ENCODE data around the gene TKT.
"Not testable (repeated sequence)": the region's sequence is repeated elsewhere in the genome, so short reads cannot be mapped to it uniquely, and the experiment has no call there.

TKT gene

DNA sequence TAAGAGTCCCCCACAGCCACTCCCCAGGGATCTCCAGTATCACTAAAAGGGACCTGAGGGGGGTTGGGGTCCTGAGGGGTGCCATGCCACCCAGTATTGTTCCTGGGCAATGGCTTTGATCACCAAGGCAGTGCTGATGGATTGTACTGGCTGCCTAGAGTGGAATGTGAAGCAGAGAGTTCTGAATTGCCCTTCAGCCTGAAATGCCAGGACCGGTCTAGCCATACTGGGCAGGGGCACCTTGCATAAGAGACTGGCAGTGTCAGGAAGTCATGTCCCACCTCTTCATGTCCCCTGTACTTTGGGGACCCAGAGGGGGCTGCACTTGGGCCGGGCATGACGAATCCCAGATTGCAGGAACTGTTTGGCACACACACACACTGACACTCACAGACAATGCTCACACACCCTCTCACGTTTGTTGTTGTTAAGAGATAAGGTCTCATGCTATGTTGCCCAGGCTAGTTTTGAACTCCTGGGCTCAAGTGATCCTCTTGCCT lies 4.5 kb upstream of the TKT start:
- H3K27me3 ChIP-seq (ENCODE audit: control insufficient read depth, insufficient read depth, low read length, poor library complexity, severe bottlenecking), result no peaks in the 10 kb centered on the region
- H3K36me3 ChIP-seq (ENCODE audit: control insufficient read depth, insufficient read depth, low read length), result no peaks in the 10 kb centered on the region
- 91% methylated on average over 4 of the region's 4 CpGs for WGBS, 2 experiments
- H3K27ac ChIP-seq (ENCODE audit: insufficient read depth, low read depth, low read length, poor library complexity, severe bottlenecking), result no peak overlapping the region
- H3K4me3 ChIP-seq (ENCODE audit: insufficient read depth, low read depth, low read length), result no peak overlapping the region
- H3K4me1 ChIP-seq (ENCODE audit: control insufficient read depth, insufficient read depth, low read length), result peaks cover 17% of the 10 kb centered on the region
- no peaks in the 10 kb centered on the region for H3K9me3 ChIP-seq (ENCODE audit: control insufficient read depth, low read length)

DNA sequence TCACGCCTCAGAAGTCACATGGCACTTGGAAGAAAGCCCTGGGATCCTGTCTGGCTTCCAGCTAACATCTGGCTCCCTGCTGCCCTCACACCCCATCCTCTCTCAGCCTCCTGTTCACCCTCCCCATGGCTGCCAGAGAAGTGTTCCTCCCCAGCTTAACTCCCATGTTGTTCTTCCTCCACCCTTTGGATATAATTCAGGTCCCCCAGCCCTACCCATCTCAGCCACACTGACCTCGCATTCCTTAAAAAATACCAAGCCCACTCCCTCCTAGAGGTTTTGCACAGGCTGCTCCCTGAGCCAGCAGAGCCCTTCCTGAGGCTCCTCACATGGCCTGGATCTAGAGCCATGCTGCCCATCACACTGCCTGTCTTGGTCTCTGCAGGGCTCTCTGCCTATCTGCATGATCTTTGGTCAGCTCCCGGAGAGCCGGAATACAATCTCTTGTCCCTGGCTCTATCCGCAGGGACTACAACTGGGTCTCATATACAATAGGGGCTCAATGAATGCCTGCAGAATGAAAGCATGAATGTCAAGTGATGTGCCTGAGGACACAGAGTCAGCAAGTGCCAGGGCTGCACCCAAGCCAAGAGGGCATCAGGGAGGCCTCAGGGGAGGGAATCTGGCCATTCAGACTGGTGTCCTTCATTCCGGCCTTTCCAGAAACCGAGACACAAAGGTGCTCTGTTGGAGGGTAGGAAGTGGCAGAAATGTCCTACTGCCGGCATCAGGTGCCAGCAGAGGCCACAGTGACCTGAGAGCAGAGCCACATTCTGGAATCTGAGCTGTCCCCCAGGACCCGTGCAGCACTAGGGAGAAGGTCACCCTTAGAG lies 3.8 kb upstream of the TKT start:
- no peaks in the 10 kb centered on the region for H3K27me3 ChIP-seq (ENCODE audit: control insufficient read depth, insufficient read depth, low read length, poor library complexity, severe bottlenecking)
- WGBS, 2 experiments, result 57 to 60% methylated on average over 9 of the region's 9 CpGs
- no peak overlapping the region for H3K4me3 ChIP-seq (ENCODE audit: insufficient read depth, low read depth, low read length)
- no peak overlapping the region for H3K27ac ChIP-seq (ENCODE audit: insufficient read depth, low read depth, low read length, poor library complexity, severe bottlenecking)
- H3K9me3 ChIP-seq (ENCODE audit: control insufficient read depth, low read length), result no peaks in the 10 kb centered on the region
- H3K36me3 ChIP-seq (ENCODE audit: control insufficient read depth, insufficient read depth, low read length), result no peaks in the 10 kb centered on the region
- H3K4me1 ChIP-seq (ENCODE audit: control insufficient read depth, insufficient read depth, low read length), result peaks cover 17% of the 10 kb centered on the region

DNA sequence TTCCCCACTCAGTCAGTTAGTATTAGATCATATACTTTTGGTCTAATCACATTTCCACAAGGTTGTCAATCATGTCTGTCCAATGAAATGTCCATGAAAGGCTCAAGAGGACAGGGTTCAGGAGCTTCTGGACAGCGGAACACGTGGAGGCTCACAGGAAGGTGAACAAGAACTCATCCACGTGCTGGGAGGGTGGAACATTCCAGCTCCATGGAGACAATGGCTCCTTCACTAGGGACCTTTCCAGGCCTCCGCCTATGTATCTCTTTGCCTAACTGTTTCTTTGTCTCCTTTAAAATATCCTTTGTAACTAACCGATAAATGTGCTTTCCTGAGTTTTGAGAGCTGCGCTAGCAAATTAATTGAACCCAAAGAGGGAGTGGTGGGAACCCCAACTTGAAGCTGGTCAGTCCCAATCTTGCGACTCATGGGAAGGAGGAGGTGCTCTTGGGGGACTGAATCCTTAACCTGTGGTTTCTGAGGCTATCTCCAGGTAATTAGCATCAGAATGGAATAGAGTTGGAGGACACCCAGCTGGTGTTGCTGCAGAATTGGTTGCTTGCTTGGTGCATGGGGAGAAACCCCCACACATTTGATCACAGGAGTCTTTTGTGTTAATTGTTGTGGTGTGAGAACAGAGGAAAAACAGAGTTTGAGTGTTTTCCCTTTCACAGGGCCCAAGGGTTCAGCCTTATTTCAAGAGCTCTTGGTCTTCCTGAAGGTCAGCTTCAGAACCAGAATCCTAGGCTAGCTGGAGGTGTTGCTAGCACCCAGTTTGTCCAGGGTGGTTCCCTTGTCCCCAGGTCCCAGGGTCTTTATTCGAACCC lies 3.0 kb upstream of the TKT start:
- no peak overlapping the region for H3K27ac ChIP-seq (ENCODE audit: insufficient read depth, low read depth, low read length, poor library complexity, severe bottlenecking)

DNA sequence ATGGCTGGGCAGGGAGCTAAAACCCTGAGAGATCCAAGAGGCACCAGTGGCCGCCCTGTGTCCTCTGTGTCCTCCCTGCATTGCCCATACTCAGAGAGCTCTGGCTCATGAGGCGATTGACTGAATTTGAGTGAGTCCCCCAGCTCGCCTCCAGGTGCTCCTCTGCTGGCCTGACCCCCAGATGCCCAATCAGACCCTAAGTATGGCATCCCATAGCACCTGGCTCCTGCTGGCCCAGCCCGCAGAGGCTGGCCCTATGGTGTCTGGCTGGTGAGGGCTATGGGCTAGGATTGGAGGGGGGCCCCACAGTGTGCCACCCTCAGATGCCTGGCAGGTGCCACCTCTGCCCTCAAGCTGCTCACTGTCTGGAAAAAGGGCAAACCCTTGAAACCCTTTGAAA lies 1.6 kb upstream of the TKT start:
- H3K36me3 ChIP-seq (ENCODE audit: control insufficient read depth, insufficient read depth, low read length), result no peaks in the 10 kb centered on the region
- H3K4me3 ChIP-seq (ENCODE audit: insufficient read depth, low read depth, low read length), result no peak overlapping the region
- 92 to 93% methylated on average over 4 of the region's 4 CpGs for WGBS, 2 experiments
- no peaks in the 10 kb centered on the region for H3K9me3 ChIP-seq (ENCODE audit: control insufficient read depth, low read length)
- H3K27me3 ChIP-seq (ENCODE audit: control insufficient read depth, insufficient read depth, low read length, poor library complexity, severe bottlenecking), result no peaks in the 10 kb centered on the region
- H3K4me1 ChIP-seq (ENCODE audit: control insufficient read depth, insufficient read depth, low read length), result peaks cover 29% of the 10 kb centered on the region
- H3K27ac ChIP-seq (ENCODE audit: insufficient read depth, low read depth, low read length, poor library complexity, severe bottlenecking), result no peak overlapping the region

More for the DNA sequence above, 3.0 kb upstream of the TKT start:
- H3K27me3 ChIP-seq (ENCODE audit: control insufficient read depth, insufficient read depth, low read length, poor library complexity, severe bottlenecking), result no peaks in the 10 kb centered on the region
- 60% methylated on average over 8 of the region's 8 CpGs for WGBS, 2 experiments
- no peak overlapping the region for H3K4me3 ChIP-seq (ENCODE audit: insufficient read depth, low read depth, low read length)
- H3K36me3 ChIP-seq (ENCODE audit: control insufficient read depth, insufficient read depth, low read length), result no peaks in the 10 kb centered on the region
- H3K4me1 ChIP-seq (ENCODE audit: control insufficient read depth, insufficient read depth, low read length), result peaks cover 23% of the 10 kb centered on the region
- no peaks in the 10 kb centered on the region for H3K9me3 ChIP-seq (ENCODE audit: control insufficient read depth, low read length)

DNA sequence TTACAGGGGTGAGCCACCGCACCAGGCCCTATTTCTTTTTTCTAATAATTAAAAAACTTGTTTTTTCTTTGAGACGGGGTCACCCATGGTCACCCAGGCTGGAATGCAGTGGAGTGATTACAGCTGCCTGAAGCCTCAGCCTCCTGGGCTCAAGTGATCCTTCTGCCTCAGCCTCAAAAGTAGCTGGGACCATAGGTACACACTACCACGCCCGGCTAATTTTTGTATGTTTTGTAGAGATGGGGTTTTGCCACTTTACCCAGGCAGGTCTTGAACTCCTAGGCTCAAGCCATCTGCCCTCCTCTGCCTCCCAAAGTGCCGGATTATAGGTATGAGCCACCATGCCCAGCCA lies 858 bp upstream of the TKT start:
- Histone ChIP-seq H3K27ac (ENCODE audit: insufficient read depth, low read depth, low read length, poor library complexity, severe bottlenecking) (no peak overlapping the region), H3K36me3 (ENCODE audit: control insufficient read depth, insufficient read depth, low read length) (no peaks in the 10 kb centered on the region), H3K4me3 (ENCODE audit: insufficient read depth, low read depth, low read length) (no peak overlapping the region), H3K9me3 (ENCODE audit: control insufficient read depth, low read length) (no peaks in the 10 kb centered on the region), H3K4me1 (ENCODE audit: control insufficient read depth, insufficient read depth, low read length) (peaks cover 30% of the 10 kb centered on the region), H3K27me3 (ENCODE audit: control insufficient read depth, insufficient read depth, low read length, poor library complexity, severe bottlenecking) (no peaks in the 10 kb centered on the region)
- WGBS, 2 experiments, result 96 to 98% methylated on average over 5 of the region's 5 CpGs

DNA sequence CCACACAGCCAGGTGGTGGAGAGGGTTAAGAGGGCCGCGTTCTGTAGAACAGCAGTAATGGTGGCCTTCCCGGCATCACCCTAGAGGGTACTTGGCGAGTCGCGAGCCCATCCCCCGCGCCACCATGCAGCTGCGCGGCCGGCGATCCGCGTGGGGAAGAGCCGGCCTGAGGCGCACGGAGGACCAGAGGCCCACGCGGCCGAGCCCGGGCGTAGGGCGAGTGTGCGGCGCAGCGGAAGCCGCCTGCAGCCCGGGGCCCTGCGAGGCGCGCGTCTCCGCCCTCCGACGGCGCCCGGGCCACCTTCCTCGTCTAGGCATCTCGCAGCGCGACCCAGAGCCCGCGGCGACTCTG lies 423 bp downstream of the TKT start:
- 0% methylated on average over 44 of the region's 44 CpGs for WGBS, 2 experiments
- Histone ChIP-seq H3K36me3 (ENCODE audit: control insufficient read depth, insufficient read depth, low read length) (no peaks in the 10 kb centered on the region), H3K4me3 (ENCODE audit: insufficient read depth, low read depth, low read length) (peak overlapping the region; percentile 97), H3K4me1 (ENCODE audit: control insufficient read depth, insufficient read depth, low read length) (peaks cover 30% of the 10 kb centered on the region), H3K27me3 (ENCODE audit: control insufficient read depth, insufficient read depth, low read length, poor library complexity, severe bottlenecking) (no peaks in the 10 kb centered on the region), H3K27ac (ENCODE audit: insufficient read depth, low read depth, low read length, poor library complexity, severe bottlenecking) (peak overlapping the region; percentile 85), H3K9me3 (ENCODE audit: control insufficient read depth, low read length) (no peaks in the 10 kb centered on the region)

DNA sequence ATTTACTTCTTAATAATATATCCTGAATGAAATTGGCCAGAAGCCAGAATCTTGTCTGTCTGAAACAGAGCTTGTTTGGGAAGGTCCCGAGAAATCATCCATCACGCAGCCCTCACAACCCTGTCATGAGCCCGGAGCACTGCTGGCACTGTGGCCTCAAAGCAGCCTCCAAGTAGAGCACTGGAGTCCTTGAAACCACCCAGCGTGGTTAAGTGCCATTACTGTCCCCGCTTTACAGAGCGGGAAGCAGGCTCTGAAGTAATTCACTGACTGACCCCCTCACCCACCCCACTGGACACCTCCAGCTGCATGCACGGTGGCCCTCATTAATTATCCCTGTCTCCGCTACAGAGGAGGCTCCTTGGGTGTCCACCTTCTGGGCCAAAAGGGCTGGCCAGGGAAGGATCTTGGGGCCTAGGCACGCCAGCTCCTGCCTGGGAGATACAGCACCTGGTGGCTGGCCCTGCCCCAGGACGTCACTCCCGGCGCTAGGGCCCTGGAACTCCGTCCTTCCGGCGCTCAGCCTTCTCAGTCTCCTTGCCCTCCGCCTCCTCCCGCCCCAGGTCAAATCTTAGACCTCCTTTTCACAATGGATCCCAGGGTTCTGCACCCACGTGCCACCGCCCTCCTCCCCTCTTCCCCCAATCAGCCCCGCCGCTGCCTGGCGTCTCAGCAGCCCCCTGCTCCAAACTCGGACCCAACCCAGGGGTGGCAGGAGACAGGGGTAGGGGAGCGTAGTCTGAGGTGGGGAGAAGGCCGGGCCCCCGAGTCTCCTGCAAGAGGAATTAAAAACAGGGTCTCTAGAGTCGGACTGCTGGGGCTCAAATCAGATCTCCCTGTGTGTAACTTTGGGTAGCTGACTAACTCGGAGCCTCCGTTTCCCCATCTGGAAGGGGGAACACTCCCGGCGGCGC lies 1.1 kb downstream of the TKT start:
- peaks cover 29% of the 10 kb centered on the region for H3K4me1 ChIP-seq (ENCODE audit: control insufficient read depth, insufficient read depth, low read length)
- WGBS, 2 experiments, result 2% methylated on average over 32 of the region's 32 CpGs
- H3K36me3 ChIP-seq (ENCODE audit: control insufficient read depth, insufficient read depth, low read length), result no peaks in the 10 kb centered on the region

DNA sequence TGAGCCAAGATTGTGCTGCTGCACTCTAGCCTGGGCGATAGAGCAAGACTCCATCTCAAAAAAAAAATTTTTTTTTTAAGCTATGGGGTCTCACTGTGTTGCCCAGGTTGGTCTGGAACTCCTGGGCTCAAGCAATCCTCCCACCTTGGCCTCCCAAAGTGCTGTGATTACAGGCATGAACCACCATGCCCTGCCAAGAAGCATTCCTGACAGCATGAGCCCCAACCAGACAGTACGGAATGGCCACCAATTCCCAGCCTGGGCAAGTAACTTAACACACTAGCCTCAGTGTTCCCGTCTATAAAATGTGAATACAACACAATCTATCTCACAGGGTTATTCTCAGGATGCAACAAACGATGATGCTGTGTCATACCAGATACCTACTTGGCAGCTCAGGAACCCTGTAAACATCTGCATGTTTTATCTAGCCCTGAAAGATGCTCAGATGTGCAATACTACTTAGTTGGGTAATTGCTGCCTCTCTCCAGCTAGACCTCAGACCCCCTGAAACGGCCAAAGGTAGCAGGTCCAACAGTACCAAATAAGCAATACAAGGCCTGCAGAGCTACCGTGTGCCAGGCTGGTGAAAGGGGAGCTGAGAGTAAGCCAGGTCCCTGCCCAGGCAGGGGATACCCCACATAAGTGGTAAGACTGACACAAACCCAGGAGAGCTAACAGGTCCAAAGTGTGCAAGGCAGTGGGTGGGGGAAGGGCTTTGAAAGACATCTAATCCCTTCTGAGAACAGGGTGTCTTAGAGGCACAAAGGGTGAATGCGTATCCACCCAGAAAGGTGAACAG lies 1.9 kb downstream of the TKT start:
- Histone ChIP-seq H3K36me3 (ENCODE audit: control insufficient read depth, insufficient read depth, low read length) (no peaks in the 10 kb centered on the region), H3K4me1 (ENCODE audit: control insufficient read depth, insufficient read depth, low read length) (peaks cover 20% of the 10 kb centered on the region), H3K27ac (ENCODE audit: insufficient read depth, low read depth, low read length, poor library complexity, severe bottlenecking) (no peak overlapping the region), H3K9me3 (ENCODE audit: control insufficient read depth, low read length) (no peaks in the 10 kb centered on the region), H3K27me3 (ENCODE audit: control insufficient read depth, insufficient read depth, low read length, poor library complexity, severe bottlenecking) (no peaks in the 10 kb centered on the region), H3K4me3 (ENCODE audit: insufficient read depth, low read depth, low read length) (peak overlapping the region; percentile 97)
- 56 to 67% methylated on average over 7 of the region's 7 CpGs for WGBS, 2 experiments

More for the DNA sequence above, 1.1 kb downstream of the TKT start:
- no peaks in the 10 kb centered on the region for H3K27me3 ChIP-seq (ENCODE audit: control insufficient read depth, insufficient read depth, low read length, poor library complexity, severe bottlenecking)
- H3K27ac ChIP-seq (ENCODE audit: insufficient read depth, low read depth, low read length, poor library complexity, severe bottlenecking), result peak overlapping the region; percentile 85
- H3K9me3 ChIP-seq (ENCODE audit: control insufficient read depth, low read length), result no peaks in the 10 kb centered on the region
- H3K4me3 ChIP-seq (ENCODE audit: insufficient read depth, low read depth, low read length), result peak overlapping the region; percentile 97

DNA sequence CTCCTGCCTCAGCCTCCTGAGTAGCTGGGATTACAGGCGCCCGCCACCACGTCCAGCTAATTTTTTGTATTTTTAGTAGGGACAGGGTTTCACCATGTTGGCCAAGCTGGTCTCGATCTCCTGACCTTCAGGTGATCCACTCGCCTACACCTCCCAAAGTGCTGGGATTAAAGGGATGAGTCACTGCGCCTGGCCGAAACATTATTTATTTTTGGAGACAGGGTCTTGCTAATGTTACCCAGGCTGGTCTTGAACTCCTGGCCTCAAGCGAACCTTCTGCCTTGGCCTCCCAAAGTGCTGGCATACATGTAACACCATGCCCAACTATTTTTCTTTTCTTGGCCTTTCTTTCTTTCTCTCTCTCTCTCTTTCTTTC lies 2.9 kb downstream of the TKT start:
- H3K36me3 ChIP-seq (ENCODE audit: control insufficient read depth, insufficient read depth, low read length); H3K27me3 ChIP-seq (ENCODE audit: control insufficient read depth, insufficient read depth, low read length, poor library complexity, severe bottlenecking); H3K27ac ChIP-seq (ENCODE audit: insufficient read depth, low read depth, low read length, poor library complexity, severe bottlenecking); H3K9me3 ChIP-seq (ENCODE audit: control insufficient read depth, low read length); H3K4me3 ChIP-seq (ENCODE audit: insufficient read depth, low read depth, low read length): not testable (repeated sequence)
- H3K4me1 ChIP-seq (ENCODE audit: control insufficient read depth, insufficient read depth, low read length), result peaks cover 16% of the 10 kb centered on the region
- 87 to 89% methylated on average over 8 of the region's 8 CpGs for WGBS, 2 experiments
